Nephron (organoid): ENCODE data around the gene PTGER1.

ENCODE experiments used
- H3K27ac Mint-ChIP-seq, 3 experiments: 2 replicates each; pipeline ENCODE4 v1.8.0; 2020; ENCODE audit warnings: mixed read lengths in 3 of 3, mild to moderate bottlenecking in 2 of 3, moderate library complexity in 1 of 3
- H3K27me3 Mint-ChIP-seq: 2 replicates; pipeline ENCODE4 v1.8.0; 2021; ENCODE audit warnings: low read depth, mild to moderate bottlenecking, moderate library complexity, mixed read lengths
- H3K36me3 Mint-ChIP-seq: 2 replicates; pipeline ENCODE4 v1.8.0; 2020; ENCODE audit warnings: low read depth, mixed read lengths
- H3K4me1 Mint-ChIP-seq: 2 replicates; pipeline ENCODE4 v1.8.0; 2020; ENCODE audit warnings: mixed read lengths
- H3K4me3 Mint-ChIP-seq, 3 experiments: 2 replicates each; pipeline ENCODE4 v1.8.0; 2020; ENCODE audit warnings: mild to moderate bottlenecking in 3 of 3, mixed read lengths in 3 of 3, moderate library complexity in 2 of 3
- H3K9me3 Mint-ChIP-seq: 2 replicates; pipeline ENCODE4 v1.8.0; 2020; ENCODE audit warnings: mixed read lengths
- CTCF ChIP-seq, 3 experiments: fragments of 200-600 bp; sonication (generic); IDR thresholded peaks; one replicate each; pipeline ENCODE4 v1.5.0; 2021; ENCODE audit warnings: antibody characterized with exemption in 3 of 3; ENCODE audit not compliant: unreplicated experiment in 3 of 3

PTGER1 gene

DNA sequence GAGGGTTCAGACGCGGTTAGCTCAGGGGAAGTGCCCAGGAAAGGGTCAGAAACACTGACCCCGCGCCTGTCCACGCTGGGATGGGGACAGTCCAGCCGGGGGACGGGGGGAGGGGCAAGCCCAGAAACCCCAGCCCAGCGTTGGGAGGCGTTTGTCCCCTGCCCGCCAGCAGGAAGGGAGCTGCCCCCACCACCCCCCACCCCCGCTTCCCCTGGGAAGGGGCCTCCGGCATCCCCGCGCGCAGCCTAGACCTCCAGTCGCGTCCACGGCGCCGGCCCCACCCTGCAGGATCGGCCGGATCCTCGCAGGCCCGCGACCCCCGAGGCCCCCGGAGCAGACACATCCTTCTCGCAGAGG, 20.5 kb upstream of the PTGER1 start:
- TF ChIP-seq CTCF (IDR thresholded peaks at IDR 0.05; ENCODE audit: unreplicated experiment in 3 of 3), result no peak
- Mint-ChIP-seq H3K4me1 (peaks cover 19% of the 10 kb centered on the region), H3K36me3 (peaks cover 20% of the 10 kb centered on the region), H3K27ac (peak overlapping the region in 1 of 3 experiments; percentile 56), H3K9me3 (no peaks in the 10 kb centered on the region), H3K27me3 (peaks cover 4% of the 10 kb centered on the region), H3K4me3 (peak overlapping the region; percentile 90 to 93 (median 90))

DNA sequence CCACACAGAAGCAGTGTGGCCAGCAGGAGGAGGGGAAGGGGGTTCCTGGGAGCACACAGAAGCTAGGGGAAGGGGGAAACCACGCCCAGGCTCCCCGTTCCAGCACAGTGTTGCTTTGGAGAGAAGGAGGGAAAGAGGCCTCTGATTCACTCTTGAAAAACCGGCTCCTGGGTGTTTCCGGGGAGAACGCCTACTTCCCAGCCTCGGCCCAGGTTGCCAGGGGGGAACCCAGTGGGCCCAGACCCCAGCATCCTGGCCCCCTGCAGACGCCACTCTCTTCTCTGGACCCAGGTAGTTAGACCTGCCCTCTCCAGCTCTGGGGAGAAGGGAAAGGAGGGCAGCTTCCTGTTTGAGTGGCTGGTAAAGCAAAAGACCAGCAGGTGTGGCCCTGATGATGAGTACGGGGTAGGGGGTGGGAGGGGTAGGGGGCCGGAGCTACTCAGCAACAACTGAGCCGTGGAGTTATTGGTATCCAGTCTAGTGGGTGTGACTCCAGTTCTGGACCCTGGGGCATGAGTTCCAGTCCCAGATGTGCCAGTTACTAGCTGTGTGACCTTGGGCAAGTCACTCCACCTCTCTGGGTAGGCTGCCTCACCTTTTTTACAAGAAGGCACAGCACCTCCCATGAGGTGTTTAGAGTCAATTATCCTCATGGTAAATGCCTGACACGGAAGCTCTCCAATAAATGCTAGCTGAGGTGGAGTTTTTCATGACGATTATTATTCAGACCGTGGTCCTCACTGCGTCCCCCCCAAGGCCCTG, 19.9 kb upstream of the PTGER1 start:
- peak overlapping the region; percentile 90 to 93 (median 90) for H3K4me3 Mint-ChIP-seq
- H3K27ac Mint-ChIP-seq, result peak overlapping the region; percentile 20 to 56 (median 55)
- no peaks in the 10 kb centered on the region for H3K9me3 Mint-ChIP-seq
- peaks cover 20% of the 10 kb centered on the region for H3K36me3 Mint-ChIP-seq
- H3K4me1 Mint-ChIP-seq, result peaks cover 19% of the 10 kb centered on the region
- H3K27me3 Mint-ChIP-seq, result peaks cover 4% of the 10 kb centered on the region
- TF ChIP-seq CTCF (IDR thresholded peaks at IDR 0.05; ENCODE audit: unreplicated experiment in 3 of 3), result no peak

DNA sequence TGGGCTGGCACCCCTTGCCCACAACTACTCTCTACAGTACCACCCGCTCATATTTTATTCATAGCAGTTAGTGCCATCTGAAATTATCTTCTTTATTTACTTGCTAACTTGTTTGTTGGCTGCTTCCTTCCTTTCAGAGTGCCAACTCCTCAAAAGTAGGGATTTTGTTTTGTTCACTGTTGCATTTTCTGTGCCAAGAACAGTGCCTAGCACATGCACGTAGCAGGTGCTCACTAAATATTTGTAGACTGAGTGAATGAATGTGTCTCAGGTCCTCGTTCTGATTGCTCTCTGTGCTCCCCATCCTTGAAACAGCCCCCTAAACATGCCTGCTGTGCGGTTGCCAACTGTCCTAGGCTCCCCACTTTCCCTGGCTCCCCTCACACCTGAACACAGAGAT, 19.3 kb upstream of the PTGER1 start:
- no peak for TF ChIP-seq CTCF (IDR thresholded peaks at IDR 0.05; ENCODE audit: unreplicated experiment in 3 of 3)
- H3K9me3 Mint-ChIP-seq, result no peaks in the 10 kb centered on the region
- H3K4me1 Mint-ChIP-seq, result peaks cover 19% of the 10 kb centered on the region
- peak overlapping the region; percentile 84 to 90 (median 90) for H3K4me3 Mint-ChIP-seq
- H3K27me3 Mint-ChIP-seq, result peaks cover 4% of the 10 kb centered on the region
- peak overlapping the region; percentile 13 to 55 (median 20) for H3K27ac Mint-ChIP-seq
- H3K36me3 Mint-ChIP-seq, result peaks cover 26% of the 10 kb centered on the region

DNA sequence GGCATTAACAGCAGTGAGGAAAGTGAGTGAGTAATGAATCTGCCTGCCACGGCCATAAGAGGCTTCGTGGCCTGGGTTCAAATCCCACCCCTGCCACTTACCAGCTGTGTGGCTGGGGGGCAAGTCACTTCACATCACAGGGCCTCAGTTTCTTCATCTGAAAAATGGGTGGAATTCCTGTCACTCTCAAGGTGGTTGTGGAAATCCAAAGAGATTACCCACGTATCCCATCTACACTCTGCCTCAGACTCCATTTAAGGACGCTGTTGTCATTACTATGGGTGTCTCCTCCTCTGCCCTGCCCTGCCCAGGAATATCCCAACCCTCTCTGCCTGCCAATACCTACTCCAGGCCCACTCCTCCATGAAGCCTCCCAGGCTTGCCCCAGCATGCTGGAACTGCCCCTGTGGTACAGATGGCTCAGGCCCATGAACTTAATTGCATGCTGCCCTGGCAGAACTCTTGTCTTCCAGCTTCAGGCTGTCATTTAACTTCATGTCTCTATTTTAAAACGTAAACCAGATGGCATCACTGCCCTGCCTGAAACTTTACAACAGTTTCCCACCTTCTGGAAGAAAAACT, 17.7 kb upstream of the PTGER1 start:
- TF ChIP-seq CTCF (IDR thresholded peaks at IDR 0.05; ENCODE audit: unreplicated experiment in 3 of 3), result no peak
- Mint-ChIP-seq H3K9me3 (no peaks in the 10 kb centered on the region), H3K4me3 (no peak overlapping the region), H3K4me1 (peaks cover 19% of the 10 kb centered on the region), H3K27me3 (peaks cover 4% of the 10 kb centered on the region), H3K27ac (no peak overlapping the region), H3K36me3 (peaks cover 39% of the 10 kb centered on the region)

- H3K9me3 Mint-ChIP-seq, result no peaks in the 10 kb centered on the region
- H3K27me3 Mint-ChIP-seq, result no peaks in the 10 kb centered on the region
- no peaks in the 10 kb centered on the region for H3K4me1 Mint-ChIP-seq
- no peak overlapping the region for H3K4me3 Mint-ChIP-seq
- TF ChIP-seq CTCF (IDR thresholded peaks at IDR 0.05; ENCODE audit: unreplicated experiment in 3 of 3), result no peak
- peaks cover 46% of the 10 kb centered on the region for H3K36me3 Mint-ChIP-seq
- H3K27ac Mint-ChIP-seq, result no peak overlapping the region
These were observed 12.4 kb upstream of the PTGER1 start for GRCh38 chr19:14487370-14488125.
